Measurements from ENCODE around the gene MAST4. TPM values are rescaled to one million over a fixed set of nuclear protein-coding genes. Genes with fewer than 3 reads are reported as not detected.

MAST4 gene
- total and polyA plus RNA-seq, 12 donors: 29.6 to 93.3 (median 76.6) TPM

DNA sequence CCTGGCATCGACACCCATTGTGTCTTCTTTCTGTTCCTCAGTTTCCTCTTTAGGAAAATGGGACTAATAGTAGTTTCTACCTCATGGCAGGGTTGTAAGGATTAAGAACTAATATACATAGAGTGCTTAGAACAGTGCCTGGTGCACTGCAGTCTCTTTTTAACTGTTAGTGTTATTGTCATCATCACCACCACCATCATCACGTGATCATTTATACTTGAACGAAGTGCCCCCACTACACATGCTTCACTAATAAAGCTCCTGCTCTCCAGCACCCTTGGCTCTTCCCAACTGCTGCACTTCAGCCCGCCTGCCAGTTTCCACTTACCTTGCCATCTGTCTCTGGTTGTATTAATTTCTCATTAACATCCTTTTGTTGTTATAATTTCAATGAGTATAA is 35.8 kb upstream of the MAST4 start:
- ATAC-seq (no peak), DNase-seq (no peak)
- no peaks in the 10 kb centered on the region for H3K27me3 ChIP-seq
- H3K36me3 ChIP-seq: no peaks in the 10 kb centered on the region
- intact Hi-C loops (cut with DNase I): no loop called here
- TF ChIP-seq, protein P1, sequence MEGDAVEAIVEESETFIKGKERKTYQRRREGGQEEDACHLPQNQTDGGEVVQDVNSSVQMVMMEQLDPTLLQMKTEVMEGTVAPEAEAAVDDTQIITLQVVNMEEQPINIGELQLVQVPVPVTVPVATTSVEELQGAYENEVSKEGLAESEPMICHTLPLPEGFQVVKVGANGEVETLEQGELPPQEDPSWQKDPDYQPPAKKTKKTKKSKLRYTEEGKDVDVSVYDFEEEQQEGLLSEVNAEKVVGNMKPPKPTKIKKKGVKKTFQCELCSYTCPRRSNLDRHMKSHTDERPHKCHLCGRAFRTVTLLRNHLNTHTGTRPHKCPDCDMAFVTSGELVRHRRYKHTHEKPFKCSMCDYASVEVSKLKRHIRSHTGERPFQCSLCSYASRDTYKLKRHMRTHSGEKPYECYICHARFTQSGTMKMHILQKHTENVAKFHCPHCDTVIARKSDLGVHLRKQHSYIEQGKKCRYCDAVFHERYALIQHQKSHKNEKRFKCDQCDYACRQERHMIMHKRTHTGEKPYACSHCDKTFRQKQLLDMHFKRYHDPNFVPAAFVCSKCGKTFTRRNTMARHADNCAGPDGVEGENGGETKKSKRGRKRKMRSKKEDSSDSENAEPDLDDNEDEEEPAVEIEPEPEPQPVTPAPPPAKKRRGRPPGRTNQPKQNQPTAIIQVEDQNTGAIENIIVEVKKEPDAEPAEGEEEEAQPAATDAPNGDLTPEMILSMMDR (IDR thresholded peaks at IDR 0.05): no peak
- peaks cover 0 to 5% (median 0%) of the 10 kb centered on the region in 11 donors for H3K9me3 ChIP-seq
- H3K27ac ChIP-seq: no peak overlapping the region
- WGBS, 2 donors: 76 to 80% methylated on average over 4 of the region's 4 CpGs
- no peak overlapping the region for H3K4me3 ChIP-seq
- no peaks in the 10 kb centered on the region for H3K4me1 ChIP-seq

DNA sequence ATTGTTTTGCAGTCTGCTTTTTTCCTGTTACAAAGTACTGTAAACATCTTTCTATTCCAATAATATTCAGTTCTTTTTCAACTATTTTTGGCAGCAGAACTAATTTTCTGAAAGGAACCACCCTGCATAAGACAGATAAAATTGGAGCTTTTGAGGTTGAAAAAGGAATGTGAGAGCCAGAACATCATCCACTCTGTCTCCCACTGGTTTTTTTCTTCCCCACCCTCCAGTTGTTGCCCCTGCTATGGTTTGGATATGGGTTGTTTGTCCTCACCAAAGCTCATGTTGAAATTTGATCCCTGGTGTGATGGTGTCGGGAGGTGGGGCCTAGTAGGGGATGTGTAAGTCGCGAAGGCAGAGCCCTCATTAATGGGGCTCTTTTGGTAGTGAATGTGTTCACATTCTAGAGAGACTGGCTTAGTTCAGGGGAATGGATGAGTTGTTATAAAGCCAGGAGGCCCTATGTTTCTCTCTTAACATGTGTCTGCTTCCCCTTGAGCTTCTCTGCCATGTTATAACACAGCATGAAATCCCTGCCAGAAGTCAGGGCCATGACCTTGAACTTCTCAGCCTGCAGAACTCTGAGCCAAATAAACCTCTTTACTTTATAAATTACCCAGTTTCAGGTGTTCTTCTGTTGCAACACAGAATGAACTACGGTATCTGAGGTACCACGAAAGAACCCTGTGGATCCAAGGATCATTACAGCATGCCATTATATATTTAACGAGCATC is 34.8 kb upstream of the MAST4 start:
- ATAC-seq (peak in 1 of 8 donors; percentile 31), DNase-seq (no peak)
- intact Hi-C loops (cut with DNase I): no loop called here
- no peaks in the 10 kb centered on the region for H3K4me1 ChIP-seq
- 77 to 82% methylated on average over 6 of the region's 6 CpGs for WGBS, 2 donors
- H3K9me3 ChIP-seq: peaks cover 0 to 4% (median 0%) of the 10 kb centered on the region in 11 donors
- no peaks in the 10 kb centered on the region for H3K27me3 ChIP-seq
- H3K27ac ChIP-seq: no peak overlapping the region
- no peaks in the 10 kb centered on the region for H3K36me3 ChIP-seq
- H3K4me3 ChIP-seq: no peak overlapping the region
- TF ChIP-seq, protein P1 (IDR thresholded peaks at IDR 0.05): no peak

- DNase-seq: no peak
- peaks cover 0 to 6% (median 0%) of the 10 kb centered on the region in 9 donors for H3K4me1 ChIP-seq
- no peak overlapping the region for H3K4me3 ChIP-seq
- intact Hi-C loops (cut with DNase I): no loop called here
- H3K9me3 ChIP-seq: peaks cover 0 to 4% (median 0%) of the 10 kb centered on the region in 11 donors
- whole genome bisulfite sequencing, 2 donors: 74 to 83% methylated on average over 2 of the region's 2 CpGs
- no peaks in the 10 kb centered on the region for H3K36me3 ChIP-seq
- H3K27ac ChIP-seq: no peak overlapping the region
- TF ChIP-seq, protein P1 (IDR thresholded peaks at IDR 0.05): no peak
- no peaks in the 10 kb centered on the region for H3K27me3 ChIP-seq
- no peak for ATAC-seq
Measured at GRCh38 chr5:66565878-66566277, 30.3 kb upstream of the MAST4 start.

DNA sequence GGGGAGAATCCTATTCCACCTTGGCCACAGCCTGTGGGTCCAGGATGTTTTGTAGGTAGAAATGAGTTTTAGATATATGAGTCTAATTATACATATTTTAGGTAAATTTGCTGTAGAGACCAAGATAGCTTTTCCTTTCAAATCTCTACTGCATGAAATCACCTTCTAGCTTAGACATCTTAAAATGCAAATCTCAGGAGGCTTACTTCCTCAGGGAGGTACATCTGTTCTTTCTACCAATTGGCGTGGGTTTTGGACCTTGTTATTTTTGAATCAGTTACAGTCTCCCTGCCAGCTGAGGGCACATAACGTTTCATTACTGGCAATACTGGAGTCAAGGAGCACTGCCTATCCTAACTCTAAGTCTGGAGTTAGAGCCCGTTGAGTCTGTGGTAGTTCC is 28.7 kb upstream of the MAST4 start:
- Histone ChIP-seq H3K4me1 (peaks cover 0 to 6% (median 0%) of the 10 kb centered on the region in 9 donors), H3K27me3 (no peaks in the 10 kb centered on the region), H3K4me3 (no peak overlapping the region), H3K36me3 (no peaks in the 10 kb centered on the region), H3K9me3 (no peaks in the 10 kb centered on the region), H3K27ac (no peak overlapping the region)
- no peak for DNase-seq
- no peak for ATAC-seq
- WGBS, 2 donors: 70 to 78% methylated on average over 3 of the region's 3 CpGs
- intact Hi-C loops (cut with DNase I): no loop called here
- TF ChIP-seq, protein P1 (IDR thresholded peaks at IDR 0.05): no peak
